ENCODE results near the gene AATK. TPM values are rescaled to one million over a fixed set of nuclear protein-coding genes. Genes with fewer than 3 reads are reported as not detected.

The AATK gene
- total RNA-seq, 2 experiments from 2014 or later, result 0.15 to 0.38 TPM

- ChIA-PET POLR2A (no interaction called here), CTCF (no interaction called here)
Measured at GRCh38 chr17:81197831-81198490, 31.9 kb upstream of the AATK start.

DNA sequence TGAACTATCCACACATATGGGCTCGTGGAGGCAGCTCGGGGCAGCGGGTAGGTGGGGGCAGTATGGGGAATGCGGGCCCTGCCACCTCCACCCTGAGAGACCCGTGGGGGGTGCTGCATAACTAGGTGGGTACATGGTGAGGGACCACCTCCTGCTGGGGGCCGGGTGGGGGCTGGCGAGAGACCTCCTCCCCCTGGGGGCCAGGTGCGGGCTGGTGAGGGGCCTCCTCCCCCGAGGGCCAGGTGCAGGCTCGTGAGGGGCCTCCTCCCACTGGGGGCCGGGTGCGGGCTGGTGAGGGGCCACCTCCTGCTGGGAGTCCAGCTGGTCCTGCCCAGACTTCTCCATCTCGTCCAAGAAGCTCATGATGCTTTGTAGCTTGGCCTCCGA is 31.4 kb upstream of the AATK start:
- ChIA-PET POLR2A (no interaction called here), CTCF (no interaction called here)

- CTCF ChIA-PET, result no interaction called here
- POLR2A ChIA-PET, result no interaction called here
Measured at GRCh38 chr17:81196505-81197408, 30.7 kb upstream of the AATK start.

GRCh38 chr17:81195941-81196495 is 30.0 kb upstream of the AATK start:
- ChIA-PET CTCF (no interaction called here), POLR2A (no interaction called here)

GRCh38 chr17:81194941-81195901 is 29.2 kb upstream of the AATK start:
- POLR2A ChIA-PET, result no interaction called here
- CTCF ChIA-PET, result no interaction called here

DNA sequence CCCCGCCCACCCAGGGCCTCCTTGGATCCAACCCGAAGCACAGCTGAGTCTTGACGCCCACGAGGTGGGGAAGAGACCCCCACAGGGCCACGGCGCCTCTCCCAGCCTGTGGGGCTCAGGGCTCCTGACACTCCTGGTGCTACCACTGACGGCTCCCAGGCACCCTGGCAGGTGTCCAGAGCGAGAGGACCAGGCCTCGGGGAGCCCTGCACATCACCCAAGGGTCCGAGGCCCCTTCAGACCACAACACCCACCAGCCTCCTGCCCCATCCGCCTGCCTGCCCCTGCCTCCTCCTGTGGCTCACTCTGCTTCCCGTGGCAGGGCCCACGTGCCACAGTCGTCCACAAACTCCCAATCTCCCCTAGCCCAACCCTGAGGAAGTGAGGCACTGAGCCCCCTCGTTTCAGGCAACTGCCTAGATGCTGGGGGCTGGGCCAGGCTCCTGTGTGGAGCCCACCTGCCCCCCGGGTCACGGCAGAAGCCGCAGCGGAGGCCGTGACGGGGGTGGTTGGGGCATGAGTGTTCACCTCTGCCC is 28.3 kb upstream of the AATK start:
- ChIA-PET POLR2A (no interaction called here), CTCF (no interaction called here)

GRCh38 chr17:81193470-81194224 is 27.6 kb upstream of the AATK start:
- ChIA-PET CTCF (no interaction called here), POLR2A (no interaction called here)

GRCh38 chr17:81193051-81193410 is 27.0 kb upstream of the AATK start:
- POLR2A ChIA-PET, result no interaction called here

DNA sequence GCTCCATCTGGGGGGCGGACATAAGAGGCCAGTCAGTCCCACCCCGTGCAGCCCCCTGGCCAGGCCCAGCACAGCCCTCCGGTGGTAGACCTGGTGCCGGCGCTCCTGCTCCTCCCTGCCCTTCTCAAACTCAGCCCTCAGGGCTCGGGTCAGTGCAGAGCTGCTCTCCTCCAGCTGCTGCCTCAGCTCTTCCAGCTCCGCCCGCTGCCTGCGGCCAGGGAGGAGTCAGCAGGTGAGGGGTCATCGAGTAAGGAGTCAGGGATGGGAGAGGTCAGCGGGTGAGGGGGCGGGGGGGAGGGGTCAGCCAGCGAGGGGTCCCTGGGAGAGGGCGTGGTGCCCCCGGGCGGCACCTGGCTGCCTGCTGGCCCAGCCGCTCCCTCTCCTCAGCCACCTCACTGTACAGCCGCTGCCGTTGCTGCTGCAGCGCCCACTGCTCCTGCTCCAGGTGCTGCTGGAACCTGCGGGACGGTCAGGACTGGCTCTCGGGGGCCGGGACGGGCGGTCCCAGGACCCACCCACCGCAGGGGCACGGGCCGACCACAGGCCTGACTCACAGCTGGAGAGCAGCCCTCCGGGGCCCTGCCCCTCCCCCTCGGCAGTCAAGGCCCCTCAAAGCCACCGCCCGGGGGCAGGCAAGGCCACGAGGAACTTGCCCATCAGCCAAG is 26.5 kb upstream of the AATK start:
- CTCF ChIA-PET, result no interaction called here
- POLR2A ChIA-PET, result no interaction called here

More at GRCh38 chr17:81193051-81193410, 27.0 kb upstream of the AATK start:
- CTCF ChIA-PET, result no interaction called here

DNA sequence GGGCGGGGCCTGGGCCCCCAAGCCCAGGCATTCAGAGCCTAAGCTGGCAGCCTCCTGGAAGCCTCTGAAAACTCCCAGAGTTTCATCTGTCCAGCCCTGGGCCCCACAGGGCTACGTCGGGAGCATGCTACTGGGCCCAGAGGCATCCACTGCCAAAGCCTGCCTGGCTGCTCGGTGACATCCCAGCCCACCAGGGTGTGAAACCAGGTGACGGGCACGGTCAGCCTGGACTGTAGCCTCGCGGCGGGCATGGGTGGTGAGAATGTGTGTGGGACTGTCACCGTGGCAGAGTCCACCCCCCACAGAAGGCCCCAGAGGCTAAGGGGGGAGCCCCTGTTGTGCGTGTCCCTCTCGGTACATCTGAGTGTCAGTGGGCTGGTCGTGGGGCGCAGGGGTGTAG is 25.6 kb upstream of the AATK start:
- POLR2A ChIA-PET, result no interaction called here
- CTCF ChIA-PET, result no interaction called here

DNA sequence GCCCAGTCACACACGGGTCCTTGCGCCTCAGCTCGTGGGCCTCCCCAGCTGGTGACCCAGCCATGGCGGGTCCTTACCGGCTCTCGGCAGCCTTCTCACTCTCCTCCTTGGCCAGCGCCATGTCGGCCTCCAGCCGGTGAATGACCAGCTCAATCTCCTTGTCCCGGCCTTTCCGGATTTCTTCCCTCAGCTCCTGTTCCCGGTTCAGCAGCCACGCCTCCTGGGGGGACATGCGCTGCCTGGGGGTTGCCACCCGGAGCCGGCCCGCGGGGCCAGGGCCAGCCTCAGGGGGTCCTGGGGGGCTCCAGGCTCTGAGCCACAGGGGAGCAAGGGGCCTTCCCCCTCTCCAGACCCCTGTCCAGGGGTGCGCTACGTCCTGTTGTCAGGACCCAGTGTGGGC is 25.1 kb upstream of the AATK start:
- POLR2A ChIA-PET, result no interaction called here
- CTCF ChIA-PET, result no interaction called here

DNA sequence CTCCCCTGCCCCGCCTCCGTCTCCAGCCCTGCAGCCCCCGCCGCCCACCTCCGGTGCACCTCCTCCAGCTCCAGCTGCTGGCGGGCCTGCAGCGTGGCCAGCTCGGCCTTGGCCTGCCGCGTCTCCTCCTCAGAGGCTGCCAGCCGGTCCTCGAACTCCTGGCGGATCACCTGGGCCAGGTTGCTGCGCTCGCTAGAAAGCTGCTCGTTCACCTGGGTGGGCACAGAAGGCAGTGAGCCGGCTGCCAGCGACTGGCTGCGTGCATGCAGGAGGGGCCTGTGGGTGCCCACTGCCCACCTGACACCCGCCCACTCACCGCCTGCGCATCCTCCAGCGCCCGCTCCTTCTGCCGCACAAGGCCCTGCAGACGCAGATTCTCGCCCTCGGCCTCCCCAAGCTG is 24.6 kb upstream of the AATK start:
- POLR2A ChIA-PET, result no interaction called here
- CTCF ChIA-PET, result no interaction called here

- POLR2A ChIA-PET, result no interaction called here
- CTCF ChIA-PET, result no interaction called here
Measured at GRCh38 chr17:81189670-81190530, 23.9 kb upstream of the AATK start.

DNA sequence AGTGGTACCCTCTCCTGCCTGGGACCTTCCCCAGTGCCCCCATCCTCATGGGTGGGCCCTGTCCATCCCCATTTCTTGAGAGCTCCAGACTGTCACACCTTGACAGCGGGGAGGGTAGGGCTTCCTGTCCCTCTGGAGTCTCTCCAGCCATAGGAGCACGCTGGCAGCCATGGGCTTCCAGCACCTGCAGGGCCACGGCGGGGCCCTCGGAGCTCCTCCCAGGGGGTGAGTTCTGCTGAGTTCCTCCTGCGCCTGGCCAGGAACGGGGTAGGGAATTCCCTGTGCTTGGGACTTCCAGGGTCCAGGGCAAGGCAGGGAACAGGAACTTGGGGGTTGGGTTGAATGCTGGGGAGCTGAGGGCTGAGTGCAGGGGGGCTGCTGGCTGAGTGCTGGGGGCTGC is 23.0 kb upstream of the AATK start:
- POLR2A ChIA-PET, result no interaction called here
- CTCF ChIA-PET, result interaction anchor here (0.6 kb wide), 1 partner anchor 179 kb away, joined by 4 read pairs; no protein-coding TSS in a partner anchor

DNA sequence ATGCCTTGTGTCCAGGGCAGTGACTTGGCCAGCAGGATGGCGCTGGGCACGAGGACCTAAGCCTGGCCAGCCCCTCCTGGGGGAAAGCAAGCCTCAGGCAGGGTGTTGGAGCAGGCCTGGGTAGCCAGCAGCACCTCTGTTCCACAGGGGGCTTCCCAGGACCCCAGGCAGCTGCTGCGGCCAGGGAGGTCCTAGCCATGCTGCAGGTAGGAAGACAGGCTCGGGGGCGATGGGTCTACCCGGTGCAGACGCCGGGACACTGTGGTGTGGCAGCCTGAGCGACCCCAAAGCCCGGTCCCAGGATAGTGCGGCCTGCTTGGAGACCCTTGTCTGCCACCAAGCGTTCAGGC is 22.4 kb upstream of the AATK start:
- ChIA-PET CTCF (no interaction called here), POLR2A (no interaction called here)

- POLR2A ChIA-PET, result no interaction called here
- CTCF ChIA-PET, result no interaction called here
Measured at GRCh38 chr17:81187586-81188490, 21.8 kb upstream of the AATK start.

DNA sequence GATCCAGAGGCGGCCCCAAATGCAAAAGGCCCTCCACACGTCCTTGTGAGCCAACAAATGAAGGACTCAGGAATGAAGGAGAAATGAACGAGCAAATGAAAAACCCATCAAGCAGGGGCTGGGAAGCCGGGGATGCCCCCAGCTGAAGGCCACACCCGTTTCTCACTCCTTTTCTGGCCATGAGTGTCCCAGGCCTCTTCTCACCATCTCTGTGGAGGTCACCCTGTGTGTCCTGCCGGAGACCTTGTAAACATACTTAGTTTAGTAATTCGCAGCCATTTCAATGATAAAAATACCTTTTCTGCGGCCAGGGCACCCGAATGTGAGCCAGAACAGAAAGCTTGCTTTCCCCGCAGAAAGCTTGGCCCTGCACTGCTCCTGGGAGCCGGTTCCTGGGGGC is 21.1 kb upstream of the AATK start:
- CTCF ChIA-PET, result no interaction called here
- POLR2A ChIA-PET, result no interaction called here
